ENCODE data around the gene KIF1B.

DNA sequence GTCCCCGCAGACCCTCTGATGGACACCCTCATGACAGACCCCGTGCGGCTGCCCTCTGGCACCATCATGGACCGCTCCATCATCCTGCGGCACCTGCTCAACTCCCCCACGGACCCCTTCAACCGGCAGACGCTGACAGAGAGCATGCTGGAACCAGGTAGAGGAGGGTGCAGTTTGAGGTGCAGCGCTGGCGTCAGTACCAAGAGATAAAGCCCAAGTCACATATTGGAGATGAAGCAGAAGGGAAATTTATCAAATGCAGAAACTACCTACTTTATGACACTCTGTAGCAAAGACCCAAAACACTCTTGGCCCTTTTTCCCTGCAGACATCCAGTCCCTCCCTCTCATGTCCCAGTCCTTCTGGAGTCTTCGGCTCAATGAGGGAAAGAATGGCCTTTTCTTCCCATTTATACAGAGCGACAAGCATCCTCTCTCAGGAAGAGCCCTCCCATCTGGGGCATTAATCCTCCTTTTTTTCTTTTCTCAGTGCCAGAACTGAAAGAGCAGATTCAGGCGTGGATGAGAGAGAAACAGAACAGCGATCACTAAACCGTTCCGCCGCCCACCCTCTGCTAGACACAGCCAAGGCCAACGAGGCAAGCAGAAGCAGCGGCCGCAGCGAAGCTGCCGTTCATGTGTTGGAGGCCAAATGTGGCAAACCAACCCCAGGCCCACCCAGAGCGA is 30.8 kb upstream of the KIF1B start:
- TF ChIP-seq, protein P1, sequence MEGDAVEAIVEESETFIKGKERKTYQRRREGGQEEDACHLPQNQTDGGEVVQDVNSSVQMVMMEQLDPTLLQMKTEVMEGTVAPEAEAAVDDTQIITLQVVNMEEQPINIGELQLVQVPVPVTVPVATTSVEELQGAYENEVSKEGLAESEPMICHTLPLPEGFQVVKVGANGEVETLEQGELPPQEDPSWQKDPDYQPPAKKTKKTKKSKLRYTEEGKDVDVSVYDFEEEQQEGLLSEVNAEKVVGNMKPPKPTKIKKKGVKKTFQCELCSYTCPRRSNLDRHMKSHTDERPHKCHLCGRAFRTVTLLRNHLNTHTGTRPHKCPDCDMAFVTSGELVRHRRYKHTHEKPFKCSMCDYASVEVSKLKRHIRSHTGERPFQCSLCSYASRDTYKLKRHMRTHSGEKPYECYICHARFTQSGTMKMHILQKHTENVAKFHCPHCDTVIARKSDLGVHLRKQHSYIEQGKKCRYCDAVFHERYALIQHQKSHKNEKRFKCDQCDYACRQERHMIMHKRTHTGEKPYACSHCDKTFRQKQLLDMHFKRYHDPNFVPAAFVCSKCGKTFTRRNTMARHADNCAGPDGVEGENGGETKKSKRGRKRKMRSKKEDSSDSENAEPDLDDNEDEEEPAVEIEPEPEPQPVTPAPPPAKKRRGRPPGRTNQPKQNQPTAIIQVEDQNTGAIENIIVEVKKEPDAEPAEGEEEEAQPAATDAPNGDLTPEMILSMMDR (conservative IDR thresholded peaks at IDR 0.05; ENCODE audit: low read depth, low read length): no peak
- no peak for TF ChIP-seq EZH2 (IDR thresholded peaks at IDR 0.05; ENCODE audit: borderline replicate concordance, low read depth, low read length, poor library complexity, severe bottlenecking)
